ENCODE results near the gene AAMP. TPM values are rescaled to one million over a fixed set of nuclear protein-coding genes. Genes with fewer than 3 reads are reported as not detected.

AAMP gene
- total and polyA plus RNA-seq, 9 donors = 71.1 to 144 (median 106) TPM

DNA sequence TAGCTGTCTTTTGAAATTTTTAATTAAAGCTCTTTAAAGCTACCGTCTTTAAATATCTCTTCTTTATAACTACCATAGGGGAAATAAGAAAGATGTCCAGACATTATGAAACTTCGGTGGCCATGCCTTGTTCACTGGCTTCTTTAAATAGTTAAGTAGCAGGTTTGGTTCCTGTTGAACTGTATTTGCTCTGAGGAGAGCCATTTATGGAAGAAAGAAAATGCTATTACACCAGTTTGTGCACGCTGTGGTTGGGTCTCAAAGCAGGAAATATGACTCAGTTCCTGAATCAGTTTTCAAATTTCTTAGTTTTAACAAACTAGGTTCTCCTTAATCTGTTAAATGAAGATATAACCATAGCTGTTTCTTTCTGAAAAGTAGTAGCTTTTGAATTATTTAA is 40.7 kb downstream of the AAMP start:
- DNase-seq = no peak
- Histone ChIP-seq H3K27ac (peak overlapping the region in 1 of 2 donors; percentile 58), H3K4me1 (ENCODE audit: insufficient read depth) (peaks cover 14% of the 10 kb centered on the region), H3K27me3 (no peaks in the 10 kb centered on the region), H3K4me3 (no peak overlapping the region), H3K9me3 (no peaks in the 10 kb centered on the region), H3K36me3 (no peaks in the 10 kb centered on the region)
- WGBS, 3 donors = 1 to 8% (median 2%) methylated on average over 3 of the region's 3 CpGs
- intact Hi-C loops (cut with DNase I) = no loop called here
- TF ChIP-seq, protein P1, sequence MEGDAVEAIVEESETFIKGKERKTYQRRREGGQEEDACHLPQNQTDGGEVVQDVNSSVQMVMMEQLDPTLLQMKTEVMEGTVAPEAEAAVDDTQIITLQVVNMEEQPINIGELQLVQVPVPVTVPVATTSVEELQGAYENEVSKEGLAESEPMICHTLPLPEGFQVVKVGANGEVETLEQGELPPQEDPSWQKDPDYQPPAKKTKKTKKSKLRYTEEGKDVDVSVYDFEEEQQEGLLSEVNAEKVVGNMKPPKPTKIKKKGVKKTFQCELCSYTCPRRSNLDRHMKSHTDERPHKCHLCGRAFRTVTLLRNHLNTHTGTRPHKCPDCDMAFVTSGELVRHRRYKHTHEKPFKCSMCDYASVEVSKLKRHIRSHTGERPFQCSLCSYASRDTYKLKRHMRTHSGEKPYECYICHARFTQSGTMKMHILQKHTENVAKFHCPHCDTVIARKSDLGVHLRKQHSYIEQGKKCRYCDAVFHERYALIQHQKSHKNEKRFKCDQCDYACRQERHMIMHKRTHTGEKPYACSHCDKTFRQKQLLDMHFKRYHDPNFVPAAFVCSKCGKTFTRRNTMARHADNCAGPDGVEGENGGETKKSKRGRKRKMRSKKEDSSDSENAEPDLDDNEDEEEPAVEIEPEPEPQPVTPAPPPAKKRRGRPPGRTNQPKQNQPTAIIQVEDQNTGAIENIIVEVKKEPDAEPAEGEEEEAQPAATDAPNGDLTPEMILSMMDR (IDR thresholded peaks at IDR 0.05) = no peak
- TF ChIP-seq POLR2A (IDR thresholded peaks at IDR 0.05) = no peak
- no peak for TF ChIP-seq EP300 (IDR thresholded peaks at IDR 0.05)

GRCh38 chr2:218228366-218229090 is 41.4 kb downstream of the AAMP start:
- Histone ChIP-seq H3K27me3 (no peaks in the 10 kb centered on the region), H3K36me3 (no peaks in the 10 kb centered on the region), H3K4me3 (no peak overlapping the region), H3K27ac (peak overlapping the region; percentile 28 to 58), H3K9me3 (no peaks in the 10 kb centered on the region), H3K4me1 (ENCODE audit: insufficient read depth) (peaks cover 14% of the 10 kb centered on the region)
- intact Hi-C loops (cut with DNase I) = no loop called here
- no peak for DNase-seq
- TF ChIP-seq, protein P1 (IDR thresholded peaks at IDR 0.05) = no peak
- no peak for TF ChIP-seq POLR2A (IDR thresholded peaks at IDR 0.05)
- TF ChIP-seq EP300 (IDR thresholded peaks at IDR 0.05) = no peak
- WGBS, 3 donors = 71 to 77% (median 76%) methylated on average over 6 of the region's 6 CpGs

GRCh38 chr2:218226903-218227302 is 43.0 kb downstream of the AAMP start:
- H3K4me1 ChIP-seq (ENCODE audit: insufficient read depth) = peaks cover 18% of the 10 kb centered on the region
- no peak overlapping the region for H3K27ac ChIP-seq
- H3K4me3 ChIP-seq = no peak overlapping the region
- no peaks in the 10 kb centered on the region for H3K36me3 ChIP-seq
- no peak for DNase-seq
- intact Hi-C loops (cut with DNase I) = no loop called here
- H3K27me3 ChIP-seq = no peaks in the 10 kb centered on the region
- 83 to 87% (median 87%) methylated on average over 3 of the region's 3 CpGs for WGBS, 3 donors
- no peaks in the 10 kb centered on the region for H3K9me3 ChIP-seq
- TF ChIP-seq EP300 (IDR thresholded peaks at IDR 0.05) (no peak), POLR2A (IDR thresholded peaks at IDR 0.05) (no peak)
- TF ChIP-seq, protein P1 (IDR thresholded peaks at IDR 0.05) = no peak

DNA sequence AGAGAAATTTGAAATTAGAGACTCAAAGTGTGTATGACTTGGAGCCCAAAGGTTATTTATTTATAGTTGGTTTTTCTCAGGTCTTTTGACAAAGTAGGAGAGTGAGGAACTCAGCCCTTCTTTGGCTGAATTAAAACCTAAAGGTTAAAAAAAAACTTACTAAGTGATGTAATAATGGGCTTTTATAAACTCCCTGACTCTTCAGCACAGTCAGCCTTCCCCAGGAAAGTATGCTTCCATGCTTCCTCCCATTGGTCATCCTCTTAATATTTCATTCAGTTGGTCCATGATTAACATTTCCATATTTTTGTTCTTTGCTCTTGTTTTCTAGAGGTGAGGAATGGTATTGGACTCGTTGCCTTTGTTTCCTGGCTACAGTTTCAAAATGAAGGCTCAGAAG is 45.8 kb downstream of the AAMP start:
- intact Hi-C loops (cut with DNase I) = no loop called here
- TF ChIP-seq, protein P1 (IDR thresholded peaks at IDR 0.05) = no peak
- no peak for TF ChIP-seq POLR2A (IDR thresholded peaks at IDR 0.05)
- no peak for TF ChIP-seq EP300 (IDR thresholded peaks at IDR 0.05)
- 58 to 64% (median 62%) methylated on average over 1 of the region's 1 CpG for WGBS, 3 donors
- Histone ChIP-seq H3K27ac (no peak overlapping the region), H3K9me3 (no peaks in the 10 kb centered on the region), H3K36me3 (no peaks in the 10 kb centered on the region), H3K4me1 (ENCODE audit: insufficient read depth) (peaks cover 18% of the 10 kb centered on the region), H3K4me3 (no peak overlapping the region), H3K27me3 (no peaks in the 10 kb centered on the region)
- no peak for DNase-seq
